ENCODE data around the gene AMH.

Gene AMH

GRCh38 chr19:2282062-2282861 is 33.1 kb downstream of the AMH start, which contains the start of gene PEAK3:
TSS of gene PEAK3 (minus strand) at chr19:2282175. CDS start at chr19:2280931, 1,244 bp downstream.
- TF ChIP-seq ZFX (IDR thresholded peaks at IDR 0.05; ENCODE audit: borderline replicate concordance): no peak
- TF ChIP-seq CTCF (IDR thresholded peaks at IDR 0.05): no peak
- H3K27ac ChIP-seq: no peak within 1 kb of the TSS

DNA sequence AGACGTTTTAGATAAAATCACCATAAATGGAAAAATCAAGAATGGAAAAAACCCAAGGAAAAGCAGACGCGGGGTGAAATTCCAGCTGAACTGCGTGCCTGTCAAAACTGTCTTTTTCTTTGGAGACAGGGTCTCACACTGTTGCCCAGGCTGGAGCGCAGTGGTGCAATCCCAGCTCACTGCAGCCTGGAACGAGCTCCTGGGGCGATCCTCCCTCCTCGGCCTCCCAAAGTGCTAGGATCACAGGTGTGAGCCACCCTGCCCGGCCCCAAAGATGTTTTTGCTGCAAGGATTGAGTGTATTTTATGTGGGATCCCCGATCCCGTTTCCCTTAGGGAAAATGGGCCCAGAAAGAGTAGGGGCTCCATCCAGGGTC is 33.7 kb downstream of the AMH start:
- H3K27ac ChIP-seq: no peak overlapping the region
- TF ChIP-seq ZFX (IDR thresholded peaks at IDR 0.05; ENCODE audit: borderline replicate concordance): no peak
- TF ChIP-seq CTCF (IDR thresholded peaks at IDR 0.05): no peak

GRCh38 chr19:2283835-2284507 is 34.8 kb downstream of the AMH start:
- H3K27ac ChIP-seq: no peak overlapping the region
- no peak for TF ChIP-seq CTCF (IDR thresholded peaks at IDR 0.05)
- TF ChIP-seq ZFX (IDR thresholded peaks at IDR 0.05; ENCODE audit: borderline replicate concordance): no peak

DNA sequence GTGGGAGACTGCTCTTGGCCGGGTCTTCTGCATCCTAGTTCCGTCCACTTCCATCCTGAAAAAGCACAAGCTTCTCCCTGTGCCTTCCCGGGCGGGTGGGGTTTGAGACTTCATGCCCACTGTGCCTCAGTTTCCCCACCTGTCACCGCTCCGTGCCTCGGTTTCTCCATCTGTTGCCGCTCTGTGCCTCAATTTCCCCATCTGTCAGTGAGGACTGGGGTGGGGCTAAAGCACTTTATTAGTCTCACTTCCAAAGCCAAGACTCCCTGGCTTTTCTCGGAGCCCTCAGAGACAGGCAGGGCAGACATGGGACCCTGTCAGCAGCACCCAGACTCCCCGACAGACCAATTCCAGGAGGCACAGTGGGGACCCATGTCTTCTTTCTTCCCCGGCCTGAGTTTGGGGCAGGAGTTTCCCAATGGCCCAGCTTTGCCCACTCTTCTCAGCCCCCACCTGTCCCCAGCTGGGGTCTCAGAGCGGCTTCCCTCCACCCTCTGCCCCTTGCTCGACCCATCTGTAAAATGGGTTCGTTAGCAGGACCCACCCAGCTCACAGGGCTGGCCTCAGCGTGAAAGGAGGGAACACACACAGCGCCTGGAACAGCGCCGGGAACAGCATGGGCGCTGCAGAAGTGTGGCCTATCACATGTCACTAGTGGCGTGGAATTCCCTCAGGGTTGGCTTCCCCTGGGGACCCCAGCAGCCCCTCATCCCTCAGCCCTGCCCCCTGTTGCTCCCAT is 37.4 kb downstream of the AMH start:
- H3K27ac ChIP-seq: no peak overlapping the region
- no peak for TF ChIP-seq CTCF (IDR thresholded peaks at IDR 0.05)
- no peak for TF ChIP-seq ZFX (IDR thresholded peaks at IDR 0.05; ENCODE audit: borderline replicate concordance)

GRCh38 chr19:2287585-2288337 is 38.6 kb downstream of the AMH start:
- H3K27ac ChIP-seq: no peak overlapping the region
- TF ChIP-seq CTCF (IDR thresholded peaks at IDR 0.05) (no peak), ZFX (IDR thresholded peaks at IDR 0.05; ENCODE audit: borderline replicate concordance) (no peak)

DNA sequence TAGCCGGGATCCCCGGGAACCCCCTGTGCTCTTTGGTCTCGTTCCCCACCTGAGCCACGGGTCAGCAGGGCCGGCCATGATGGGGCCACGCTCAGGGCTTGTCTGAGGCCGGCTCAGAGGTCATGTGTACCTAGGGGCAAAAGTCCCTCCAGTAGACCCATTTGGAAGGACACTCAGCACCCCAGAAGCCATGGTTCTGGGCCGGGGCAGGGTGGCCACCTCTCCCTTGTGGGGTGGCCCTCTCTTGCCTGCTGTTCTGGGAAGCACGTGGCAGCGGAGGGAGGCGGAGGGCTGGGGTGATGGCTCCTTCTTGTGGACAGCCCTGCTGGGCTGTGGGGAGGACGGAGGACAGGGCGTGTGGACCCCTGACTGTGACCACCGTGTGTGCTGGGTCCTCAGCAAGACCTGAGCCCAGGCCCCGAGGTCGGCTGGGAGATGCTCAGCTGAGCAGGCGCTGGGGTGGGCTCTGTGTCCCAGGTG is 39.3 kb downstream of the AMH start:
- no peak overlapping the region for H3K27ac ChIP-seq
- no peak for TF ChIP-seq CTCF (IDR thresholded peaks at IDR 0.05)

All from 22Rv1 (cell line).